Measurements from ENCODE around the gene CCDC50.

The CCDC50 gene

GRCh38 chr3:191328962-191329653, at the start of gene CCDC50:
CCDC50 (plus strand) TSS chr3:191329394; CDS start chr3:191329675, 281 bp downstream.
- H3K9me3 Mint-ChIP-seq, result no peaks in the 10 kb centered on the region
- no peaks in the 10 kb centered on the region for H3K36me3 Mint-ChIP-seq (ENCODE audit: low read depth)
- no peaks in the 10 kb centered on the region for H3K27me3 Mint-ChIP-seq (ENCODE audit: low read depth, poor library complexity)
- peaks cover 47% of the 10 kb centered on the region for H3K4me1 Mint-ChIP-seq
- TF ChIP-seq CTCF (IDR thresholded peaks at IDR 0.05), result no peak
- H3K27ac Mint-ChIP-seq, result peak within 1 kb of the TSS; percentile 98
- DNase-seq, result peak; percentile 78
- peak within 1 kb of the TSS; percentile 93 for H3K4me3 Mint-ChIP-seq

DNA sequence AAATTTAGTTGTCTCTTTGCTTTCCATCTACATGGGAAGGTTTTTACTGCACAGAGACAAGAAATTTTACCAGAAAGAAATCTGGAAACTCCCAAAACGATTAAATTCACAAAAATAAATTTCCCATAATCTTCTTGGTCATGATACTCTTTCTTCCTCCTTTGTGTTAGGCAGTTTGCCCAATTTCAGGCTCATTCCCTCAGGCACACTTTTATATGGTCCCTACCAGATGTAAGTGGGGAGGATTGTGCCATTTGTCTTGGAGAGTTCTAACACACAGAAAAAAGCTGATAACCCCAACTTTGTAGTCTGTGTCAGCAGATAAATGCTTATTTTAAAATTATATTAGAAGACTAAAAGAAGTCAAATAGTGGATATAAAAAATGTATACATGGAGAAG, 49.1 kb upstream of the CCDC50 start:
- Mint-ChIP-seq H3K27me3 (ENCODE audit: low read depth, poor library complexity) (no peaks in the 10 kb centered on the region), H3K4me1 (peaks cover 29% of the 10 kb centered on the region), H3K4me3 (no peak overlapping the region), H3K27ac (peak overlapping the region; percentile 38), H3K36me3 (ENCODE audit: low read depth) (no peaks in the 10 kb centered on the region), H3K9me3 (no peaks in the 10 kb centered on the region)
- TF ChIP-seq CTCF (IDR thresholded peaks at IDR 0.05), result no peak
- no peak for DNase-seq

DNA sequence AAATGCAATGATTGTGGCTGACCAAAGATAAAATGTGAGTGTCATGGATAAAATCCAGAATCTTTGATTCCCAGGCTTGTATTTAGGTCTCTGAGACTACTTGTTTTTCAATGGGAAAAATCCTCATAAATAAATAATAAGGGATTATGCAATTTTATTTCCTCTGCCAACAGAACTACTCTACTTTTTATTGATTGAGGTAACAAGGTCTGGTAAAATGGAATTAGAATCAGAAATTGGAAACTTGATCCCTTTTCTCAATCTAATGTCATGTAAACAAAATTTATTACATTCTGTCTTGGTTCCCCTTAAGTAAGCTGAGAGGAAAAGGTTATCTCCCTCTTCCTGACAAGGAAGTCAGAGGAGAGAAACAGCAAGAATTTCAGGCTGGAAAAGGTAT, 48.3 kb upstream of the CCDC50 start:
- DNase-seq, result no peak
- H3K36me3 Mint-ChIP-seq (ENCODE audit: low read depth), result no peaks in the 10 kb centered on the region
- no peak overlapping the region for H3K27ac Mint-ChIP-seq
- no peaks in the 10 kb centered on the region for H3K9me3 Mint-ChIP-seq
- H3K4me3 Mint-ChIP-seq, result no peak overlapping the region
- TF ChIP-seq CTCF (IDR thresholded peaks at IDR 0.05), result no peak
- H3K27me3 Mint-ChIP-seq (ENCODE audit: low read depth, poor library complexity), result no peaks in the 10 kb centered on the region
- H3K4me1 Mint-ChIP-seq, result peaks cover 29% of the 10 kb centered on the region

DNA sequence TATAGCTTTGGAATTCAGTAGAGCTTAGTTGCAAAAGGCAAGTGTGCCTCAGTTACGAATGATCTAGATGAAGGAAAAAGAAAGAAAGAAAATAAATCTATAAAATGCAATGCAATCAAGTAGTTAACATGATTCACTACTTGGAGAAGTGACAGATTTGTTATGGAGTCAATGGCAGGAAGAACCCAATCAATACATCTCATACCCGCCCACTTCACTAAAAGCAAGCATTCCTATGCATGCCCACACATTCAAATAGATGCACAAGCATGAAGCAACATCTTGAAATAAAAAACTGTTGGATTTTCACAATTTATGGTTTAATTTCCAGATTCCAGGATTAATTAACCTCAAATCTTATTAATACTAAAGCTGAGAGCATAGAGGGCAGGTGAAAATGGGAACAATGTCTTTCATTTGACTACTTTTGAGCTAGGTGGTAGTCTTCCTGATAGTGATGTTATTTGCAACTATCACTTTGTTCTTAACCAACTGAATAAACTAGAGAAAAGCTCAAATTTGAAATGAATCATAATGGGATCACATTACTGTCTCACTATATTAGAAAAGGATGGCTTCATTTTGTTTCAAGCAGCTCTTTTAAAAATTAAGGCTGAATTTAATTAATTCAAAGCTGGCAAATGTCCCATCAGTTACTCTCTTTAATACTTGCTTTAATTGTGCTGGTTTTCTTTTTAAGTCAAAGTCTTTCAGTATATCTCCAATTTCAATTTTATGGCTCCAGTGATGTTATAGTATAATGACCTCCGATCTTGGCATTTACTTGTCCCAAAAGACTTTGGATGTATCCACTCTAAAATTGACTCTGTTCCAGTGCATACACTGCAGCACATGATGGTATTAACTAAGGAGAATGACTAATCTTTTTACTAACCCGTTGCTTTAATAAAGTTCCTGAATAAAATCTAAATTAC, 46.7 kb upstream of the CCDC50 start:
- H3K27me3 Mint-ChIP-seq (ENCODE audit: low read depth, poor library complexity), result no peaks in the 10 kb centered on the region
- H3K36me3 Mint-ChIP-seq (ENCODE audit: low read depth), result no peaks in the 10 kb centered on the region
- no peak for TF ChIP-seq CTCF (IDR thresholded peaks at IDR 0.05)
- H3K4me3 Mint-ChIP-seq, result no peak overlapping the region
- no peak overlapping the region for H3K27ac Mint-ChIP-seq
- H3K4me1 Mint-ChIP-seq, result peaks cover 29% of the 10 kb centered on the region
- DNase-seq, result no peak
- no peaks in the 10 kb centered on the region for H3K9me3 Mint-ChIP-seq

DNA sequence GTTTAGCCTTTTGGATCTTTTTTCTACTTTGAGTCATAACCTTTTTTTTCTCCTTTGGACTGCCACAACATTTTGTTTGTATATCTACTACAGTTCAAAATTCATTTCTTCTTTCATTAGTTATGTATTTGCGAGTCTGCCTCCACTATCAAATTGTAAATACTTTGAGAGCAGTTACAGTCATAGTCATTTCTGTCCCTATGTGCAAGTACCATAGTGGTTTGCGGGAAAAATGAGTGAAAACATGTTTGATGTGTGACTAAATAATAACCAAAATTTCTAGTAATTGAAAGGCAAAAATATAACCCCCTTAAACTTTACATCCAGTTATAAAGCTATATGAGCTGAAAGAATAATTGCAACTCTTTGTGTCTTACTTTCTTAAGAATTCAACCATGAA, 45.8 kb upstream of the CCDC50 start:
- Mint-ChIP-seq H3K27ac (no peak overlapping the region), H3K36me3 (ENCODE audit: low read depth) (no peaks in the 10 kb centered on the region), H3K4me3 (no peak overlapping the region), H3K9me3 (no peaks in the 10 kb centered on the region), H3K27me3 (ENCODE audit: low read depth, poor library complexity) (no peaks in the 10 kb centered on the region), H3K4me1 (peaks cover 29% of the 10 kb centered on the region)
- no peak for DNase-seq
- TF ChIP-seq CTCF (IDR thresholded peaks at IDR 0.05), result no peak
